Activated naive CD8-positive, alpha-beta T cell treated with anti-CD3 and anti-CD28 coated beads, Interleukin-2, amount 10 ng/mL, durations not matched to agents 7 days and 5 days (primary cell): ENCODE data around the gene HSF4. TPM values are rescaled to one million over a fixed set of nuclear protein-coding genes. Genes with fewer than 3 reads are reported as not detected.

Source experiments
- ATAC-seq: fragments of 150-1000 bp; cut with Tn5 transposase; one replicate; pipeline ENCODE4 v1.10.0; 2021; ENCODE audit warnings: low read depth, moderate library complexity
- POLR2A ChIA-PET: fragments of 350-600 bp; sonication (Branson Sonifier 250); formaldehyde crosslinking; loops from one replicate; lab custom pipeline; 2021; ENCODE audit warnings: antibody characterized with exemption; lab: Charles Lee
- DNase-seq: peaks from one replicate; pipeline ENCODE4 v3.0.0; 2021
- H3K27ac Mint-ChIP-seq: one replicate; pipeline ENCODE4 v1.8.0; 2022; ENCODE audit warnings: mild to moderate bottlenecking, mixed read lengths
- H3K27me3 Mint-ChIP-seq: one replicate; pipeline ENCODE4 v1.8.0; 2022; ENCODE audit warnings: mild to moderate bottlenecking, moderate library complexity, mixed read lengths
- H3K36me3 Mint-ChIP-seq: one replicate; pipeline ENCODE4 v1.8.0; 2021; ENCODE audit warnings: mild to moderate bottlenecking, mixed read lengths
- H3K4me1 Mint-ChIP-seq: one replicate; pipeline ENCODE4 v1.8.0; 2021; ENCODE audit warnings: mixed read lengths
- H3K4me3 Mint-ChIP-seq: one replicate; pipeline ENCODE4 v1.8.0; 2022; ENCODE audit warnings: mild to moderate bottlenecking, moderate library complexity, mixed read lengths
- H3K9me3 Mint-ChIP-seq: one replicate; pipeline ENCODE4 v1.8.0; 2021; ENCODE audit warnings: mixed read lengths
- total RNA-seq, 2 experiments: library from RNA; stranded (reverse); gene quantifications; one replicate each; pipeline ENCODE4 v1.2.3, GENCODE V29; 2021

HSF4 gene
- total RNA-seq, 2 experiments from 2014 or later = 61.5 to 76.8 TPM

DNA sequence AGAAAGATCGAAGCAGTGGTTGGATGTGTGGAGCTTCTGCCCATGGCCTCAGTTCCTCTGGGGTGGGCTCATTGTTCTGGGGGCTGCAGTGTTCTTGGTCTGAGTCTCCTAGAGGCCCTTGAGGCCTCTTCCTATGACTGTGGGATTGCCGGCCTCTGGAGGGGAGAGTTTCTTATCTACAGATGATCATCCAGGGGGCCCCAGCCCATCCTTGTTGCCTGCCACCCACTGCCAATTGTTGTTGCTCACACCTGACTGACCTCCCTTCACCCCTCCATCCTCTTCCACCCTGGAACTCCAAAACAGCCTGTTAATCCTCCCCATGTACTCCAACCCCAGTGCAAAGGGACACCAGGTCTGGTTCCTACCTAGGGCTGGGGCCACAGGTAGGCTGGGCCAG is 19.6 kb upstream of the HSF4 start:
- no peak overlapping the region for H3K27ac Mint-ChIP-seq
- no peaks in the 10 kb centered on the region for H3K9me3 Mint-ChIP-seq
- ATAC-seq = no peak
- H3K4me3 Mint-ChIP-seq = no peak overlapping the region
- DNase-seq = no peak
- POLR2A ChIA-PET = no interaction called here
- H3K4me1 Mint-ChIP-seq = peaks cover 3% of the 10 kb centered on the region
- H3K36me3 Mint-ChIP-seq = peaks cover 27% of the 10 kb centered on the region
- peaks cover 2% of the 10 kb centered on the region for H3K27me3 Mint-ChIP-seq

GRCh38 chr16:67145746-67146145 is 18.8 kb upstream of the HSF4 start:
- H3K9me3 Mint-ChIP-seq = no peaks in the 10 kb centered on the region
- H3K4me3 Mint-ChIP-seq = no peak overlapping the region
- peaks cover 24% of the 10 kb centered on the region for H3K36me3 Mint-ChIP-seq
- H3K27ac Mint-ChIP-seq = no peak overlapping the region
- no peak for DNase-seq
- peaks cover 2% of the 10 kb centered on the region for H3K27me3 Mint-ChIP-seq
- POLR2A ChIA-PET = no interaction called here
- no peak for ATAC-seq
- peaks cover 3% of the 10 kb centered on the region for H3K4me1 Mint-ChIP-seq

DNA sequence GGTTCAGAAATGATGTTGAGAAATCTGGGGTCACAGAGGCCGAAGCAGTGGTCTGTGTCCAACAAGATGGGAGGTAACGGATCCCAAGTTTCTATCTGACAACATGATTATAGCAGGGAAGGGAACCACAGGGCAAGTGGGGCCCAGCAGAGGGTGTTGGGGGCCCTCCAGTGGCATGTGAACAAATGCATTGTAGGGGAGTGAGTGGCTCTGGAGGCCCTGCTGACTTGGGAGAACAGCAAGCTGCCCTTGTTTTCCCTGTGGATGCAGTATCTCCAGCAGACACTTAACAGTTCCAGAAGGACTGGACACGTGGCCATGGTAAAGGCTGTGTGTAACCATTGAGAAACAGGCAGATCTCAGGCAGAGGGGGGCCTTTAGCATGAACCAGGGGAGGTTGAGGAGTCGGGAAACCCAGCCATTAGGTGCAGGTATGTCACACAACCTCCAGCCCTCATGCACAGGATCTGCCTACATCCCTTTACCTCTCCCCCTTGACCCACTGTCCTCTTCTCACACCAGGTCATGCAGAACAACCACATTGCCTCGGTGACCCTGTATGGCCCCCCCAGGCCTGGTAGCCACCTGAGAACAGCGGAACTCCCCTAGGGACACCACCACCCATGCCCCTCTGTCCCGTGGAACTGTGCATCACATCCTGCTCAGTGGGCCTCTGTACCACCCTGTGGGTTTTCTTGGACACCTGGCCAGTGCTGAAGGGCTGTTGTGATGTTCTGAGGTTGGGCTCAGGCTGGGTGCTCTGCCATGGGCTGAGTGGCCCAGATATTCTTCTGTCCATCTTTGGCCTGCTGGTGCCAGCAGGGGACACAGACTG is 17.8 kb upstream of the HSF4 start:
- Mint-ChIP-seq H3K27ac (no peak overlapping the region), H3K9me3 (no peaks in the 10 kb centered on the region), H3K4me3 (no peak overlapping the region), H3K27me3 (peaks cover 2% of the 10 kb centered on the region), H3K4me1 (peaks cover 10% of the 10 kb centered on the region), H3K36me3 (peaks cover 21% of the 10 kb centered on the region)
- ATAC-seq (no peak), DNase-seq (no peak)
- POLR2A ChIA-PET = interaction anchor here (0.6 kb wide), 1 partner anchor 8 kb away, joined by 3 read pairs; no protein-coding TSS in a partner anchor

GRCh38 chr16:67147437-67148140 is 17.0 kb upstream of the HSF4 start:
- H3K9me3 Mint-ChIP-seq = no peaks in the 10 kb centered on the region
- no peak for DNase-seq
- H3K36me3 Mint-ChIP-seq = peaks cover 21% of the 10 kb centered on the region
- peaks cover 2% of the 10 kb centered on the region for H3K27me3 Mint-ChIP-seq
- H3K4me3 Mint-ChIP-seq = no peak overlapping the region
- POLR2A ChIA-PET = interaction anchor here (0.6 kb wide), 1 partner anchor 9 kb away, joined by 3 read pairs; no protein-coding TSS in a partner anchor
- no peak for ATAC-seq
- peaks cover 13% of the 10 kb centered on the region for H3K4me1 Mint-ChIP-seq
- no peak overlapping the region for H3K27ac Mint-ChIP-seq

DNA sequence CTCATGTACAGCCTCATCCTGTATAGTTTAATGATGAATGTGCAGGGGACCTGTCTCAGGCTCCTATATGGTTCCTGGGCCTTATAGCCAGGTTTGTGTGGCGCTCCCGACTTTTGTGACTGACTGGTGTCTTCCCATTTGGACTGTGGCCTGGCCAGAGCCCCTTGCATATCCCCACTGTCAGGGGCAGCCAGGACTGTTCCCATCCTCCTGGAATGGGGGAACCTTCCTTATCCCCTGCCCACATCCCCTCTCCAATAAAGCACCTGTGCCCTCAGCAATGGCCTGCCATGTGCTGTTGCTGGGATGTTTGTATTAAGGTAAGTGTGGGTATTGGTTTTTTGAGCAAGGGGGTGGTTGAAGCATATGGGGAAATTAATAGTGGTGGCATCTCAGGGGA is 16.3 kb upstream of the HSF4 start:
- Mint-ChIP-seq H3K9me3 (no peaks in the 10 kb centered on the region), H3K4me1 (peaks cover 19% of the 10 kb centered on the region), H3K27me3 (peaks cover 5% of the 10 kb centered on the region), H3K27ac (peak overlapping the region; percentile 10), H3K36me3 (peaks cover 22% of the 10 kb centered on the region), H3K4me3 (no peak overlapping the region)
- POLR2A ChIA-PET = interaction anchor here (1.0 kb wide), 1 partner anchor 34 kb away, joined by 5 read pairs; no protein-coding TSS in a partner anchor
- ATAC-seq (no peak), DNase-seq (no peak)

DNA sequence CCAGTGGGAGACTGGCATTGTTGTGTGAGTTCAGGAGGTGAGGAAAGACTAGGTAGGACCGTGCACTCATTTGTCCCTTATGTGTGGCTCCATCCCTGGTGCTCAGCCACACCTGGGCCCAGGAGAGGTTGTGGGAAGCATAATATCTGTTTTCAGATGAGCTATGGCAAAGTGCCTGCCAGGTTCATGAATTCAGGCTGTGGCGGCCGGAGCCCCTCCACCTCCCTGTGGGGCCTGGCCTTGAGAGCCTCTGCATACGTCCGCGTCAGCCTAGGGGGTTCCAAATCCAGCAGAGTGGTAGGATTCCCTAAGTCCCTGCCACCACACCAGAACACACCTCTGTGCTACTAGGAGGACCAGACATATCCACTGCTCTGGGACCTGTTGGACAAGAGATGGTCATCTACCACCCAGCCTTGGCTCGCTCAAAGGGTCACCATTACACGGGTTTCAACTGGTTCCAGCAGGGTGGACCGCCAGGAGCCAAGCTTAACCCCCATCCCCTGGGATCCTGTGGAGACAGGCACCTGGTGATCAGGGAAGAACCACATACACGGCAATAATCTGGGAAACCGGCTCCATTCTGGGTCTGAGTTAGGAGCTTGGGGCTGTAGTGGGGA is 15.8 kb upstream of the HSF4 start:
- POLR2A ChIA-PET = interaction anchor here (1.0 kb wide), 1 partner anchor 33 kb away, joined by 5 read pairs; no protein-coding TSS in a partner anchor
- Mint-ChIP-seq H3K4me3 (no peak overlapping the region), H3K9me3 (no peaks in the 10 kb centered on the region), H3K27me3 (peaks cover 5% of the 10 kb centered on the region), H3K36me3 (peaks cover 21% of the 10 kb centered on the region), H3K4me1 (peaks cover 22% of the 10 kb centered on the region), H3K27ac (peak overlapping the region; percentile 10)
- ATAC-seq = no peak
- DNase-seq = no peak

DNA sequence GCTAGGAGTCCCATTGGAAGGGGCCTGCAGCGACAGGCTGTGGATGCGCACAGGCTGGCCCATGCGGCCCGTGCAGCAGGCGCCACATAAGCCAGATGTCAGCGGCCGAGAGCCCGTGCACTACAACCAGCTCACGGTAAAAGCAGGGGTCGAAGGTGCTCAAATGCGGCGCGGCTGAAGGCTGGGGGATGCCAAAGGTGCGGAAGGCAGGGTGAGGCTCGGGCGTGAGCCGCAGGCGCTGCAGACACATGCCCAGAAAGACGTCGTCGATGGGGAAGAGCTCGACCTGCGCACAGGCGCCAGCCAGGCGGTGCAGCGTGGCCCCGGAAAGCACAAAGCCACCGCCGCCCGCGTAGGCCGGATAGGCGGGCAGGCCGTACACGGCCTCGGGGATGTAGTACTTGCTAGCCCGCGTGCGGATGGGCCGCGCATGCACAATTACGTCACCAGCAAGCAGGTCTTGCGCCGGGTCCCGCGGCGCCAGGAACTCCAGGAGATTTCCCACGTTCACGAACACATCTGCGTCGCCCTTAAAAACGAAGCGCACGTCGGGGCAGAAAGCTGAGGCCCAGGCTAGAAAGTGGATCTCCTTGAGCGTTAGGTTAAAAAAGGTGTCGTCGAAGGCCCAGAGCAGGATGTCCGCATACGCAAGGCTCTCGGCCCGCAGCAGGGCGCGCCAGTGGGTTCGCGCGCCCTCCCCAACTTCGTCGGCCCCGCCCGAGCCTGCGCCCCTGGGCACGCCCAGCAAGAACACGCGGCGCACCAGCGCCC is 15.1 kb upstream of the HSF4 start:
- POLR2A ChIA-PET = interaction anchor here (1.0 to 2.3 kb wide), 2 partner anchors 33 to 135 kb away, joined by 5 to 13 read pairs; no protein-coding TSS in a partner anchor
- H3K27me3 Mint-ChIP-seq = peaks cover 5% of the 10 kb centered on the region

DNA sequence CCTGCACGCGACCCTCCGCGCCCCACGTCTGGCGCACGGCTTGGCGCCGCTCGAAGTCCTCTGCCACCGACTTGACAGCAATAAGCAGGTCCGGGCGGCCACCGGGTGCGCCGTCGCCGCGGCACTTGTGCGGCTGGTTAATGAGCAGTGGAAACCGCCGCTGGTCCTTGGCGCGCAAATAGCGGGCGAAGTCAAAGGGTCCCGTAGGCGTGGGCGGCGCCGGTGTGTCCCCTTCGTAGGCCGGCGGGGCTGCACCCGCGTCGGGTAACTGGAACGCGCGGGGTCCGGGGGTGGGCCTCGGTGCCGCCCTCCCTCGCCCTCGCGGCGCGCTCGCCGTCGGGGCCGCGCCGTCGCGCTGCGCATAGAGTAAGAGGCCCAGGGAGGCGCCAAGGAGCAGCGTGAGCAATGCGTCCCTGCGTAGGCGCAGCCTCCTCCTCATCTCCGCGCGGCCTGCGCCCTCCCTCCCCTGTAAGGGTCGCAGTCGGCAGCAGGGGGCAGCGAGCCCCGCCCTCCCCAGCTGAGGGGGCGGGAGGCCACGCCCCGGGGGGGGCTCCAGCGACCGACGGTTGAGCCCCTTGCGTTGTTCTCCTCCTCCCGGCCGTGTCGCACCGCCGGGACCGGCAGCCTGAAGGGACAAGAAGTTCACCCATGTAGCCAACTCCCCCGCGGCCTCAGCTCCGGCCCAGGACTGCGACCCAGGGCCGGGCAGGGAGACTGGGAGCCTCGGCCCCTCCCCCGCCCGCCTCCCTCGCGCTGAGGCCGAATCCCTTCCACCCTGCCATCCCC is 14.3 kb upstream of the HSF4 start:
- POLR2A ChIA-PET = interaction anchor here (0.6 to 2.8 kb wide), 10 partner anchors 10 to 298 kb away, joined by 3 to 16 read pairs (median 4); partner anchors contain the start of genes CBFB, FBXL8 and TRADD
- H3K9me3 Mint-ChIP-seq = no peaks in the 10 kb centered on the region
- H3K36me3 Mint-ChIP-seq = peaks cover 20% of the 10 kb centered on the region
- ATAC-seq = peak; percentile 70
- H3K27me3 Mint-ChIP-seq = peaks cover 5% of the 10 kb centered on the region
- no peak overlapping the region for H3K27ac Mint-ChIP-seq
- H3K4me1 Mint-ChIP-seq = peaks cover 29% of the 10 kb centered on the region
- DNase-seq = peak; percentile 74
- H3K4me3 Mint-ChIP-seq = peak overlapping the region; percentile 74

More for the DNA sequence above, 15.1 kb upstream of the HSF4 start:
- H3K9me3 Mint-ChIP-seq = no peaks in the 10 kb centered on the region
- H3K4me1 Mint-ChIP-seq = peaks cover 27% of the 10 kb centered on the region
- peaks cover 21% of the 10 kb centered on the region for H3K36me3 Mint-ChIP-seq
- DNase-seq (no peak), ATAC-seq (no peak)
- peak overlapping the region; percentile 51 for H3K27ac Mint-ChIP-seq
- H3K4me3 Mint-ChIP-seq = peak overlapping the region; percentile 35

GRCh38 chr16:67150833-67151396 is 13.6 kb upstream of the HSF4 start, which contains the start of gene B3GNT9:
B3GNT9 (minus strand) TSS chr16:67150998; CDS start chr16:67150485, 513 bp downstream.
- H3K27ac Mint-ChIP-seq = peak within 1 kb of the TSS; percentile 45
- POLR2A ChIA-PET = interaction anchor here (0.6 to 2.8 kb wide), 12 partner anchors 9 to 297 kb away, joined by 3 to 16 read pairs (median 4); partner anchors contain the start of genes CBFB, FBXL8, NOL3 and TRADD
- peaks cover 5% of the 10 kb centered on the region for H3K27me3 Mint-ChIP-seq
- peaks cover 21% of the 10 kb centered on the region for H3K36me3 Mint-ChIP-seq
- ATAC-seq = peak; percentile 51
- DNase-seq = peak; percentile 70
- H3K9me3 Mint-ChIP-seq = no peaks in the 10 kb centered on the region
- H3K4me3 Mint-ChIP-seq = peak within 1 kb of the TSS; percentile 74
- peaks cover 31% of the 10 kb centered on the region for H3K4me1 Mint-ChIP-seq

GRCh38 chr16:67151431-67152097 is 13.0 kb upstream of the HSF4 start:
- POLR2A ChIA-PET = interaction anchor here (0.7 to 2.8 kb wide), 11 partner anchors 9 to 178 kb away, joined by 3 to 16 read pairs (median 4); partner anchors contain the start of genes CBFB, FBXL8, NOL3 and TRADD
- Mint-ChIP-seq H3K27ac (peak overlapping the region; percentile 45), H3K4me3 (peak overlapping the region; percentile 74), H3K9me3 (no peaks in the 10 kb centered on the region), H3K4me1 (peaks cover 38% of the 10 kb centered on the region), H3K36me3 (peaks cover 23% of the 10 kb centered on the region), H3K27me3 (peaks cover 5% of the 10 kb centered on the region)
- DNase-seq (no peak), ATAC-seq (no peak)
